ENCODE measurements around the gene SULT1A2. TPM values are rescaled to one million over a fixed set of nuclear protein-coding genes. Genes with fewer than 3 reads are reported as not detected.

The SULT1A2 gene
- total and polyA plus RNA-seq, 2 of the 13 experiments (the other 11 are each of a cell fraction or from before 2014, with no cell fraction given) = 33.0 to 34.2 TPM

DNA sequence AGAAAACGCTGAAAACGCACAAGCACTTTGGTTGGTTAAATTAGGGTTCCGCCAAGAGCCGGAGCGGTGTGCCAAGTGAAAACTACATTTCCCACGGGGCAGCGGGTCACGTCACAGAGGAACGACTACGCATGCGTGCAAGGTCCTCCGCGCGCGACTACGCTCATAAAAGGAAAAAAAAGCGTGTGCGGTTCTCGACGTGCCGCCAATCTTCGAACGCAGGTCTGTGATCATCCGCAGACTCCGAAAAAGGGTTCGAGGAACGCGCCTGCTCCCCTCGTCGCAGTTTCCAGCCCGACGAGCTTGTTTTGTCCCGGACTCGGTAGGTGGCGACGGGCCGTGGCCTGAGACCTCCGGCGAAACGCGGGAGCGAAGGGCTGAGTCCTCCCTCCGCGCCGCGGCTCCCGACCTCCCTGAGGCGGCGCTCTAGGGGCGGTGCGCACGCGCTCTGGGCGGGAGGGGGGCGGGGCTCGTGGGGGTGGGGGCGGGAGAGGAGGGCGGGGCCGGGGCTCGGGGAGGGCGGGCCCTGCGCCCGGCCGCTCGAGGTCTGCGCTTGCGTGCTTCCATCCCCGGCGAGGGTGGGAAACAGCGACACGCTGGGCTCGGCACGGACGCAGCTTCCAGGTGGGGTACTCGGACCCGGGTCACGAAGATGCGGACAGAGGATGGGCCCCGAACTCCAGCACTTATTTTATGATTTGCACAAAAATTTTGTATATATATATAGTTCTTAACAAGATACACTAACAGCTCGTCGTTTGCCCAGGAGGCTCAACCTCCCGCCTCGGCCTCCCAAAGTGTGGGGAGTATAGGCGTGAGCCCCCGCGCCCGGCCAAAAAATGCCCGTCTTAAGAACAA lies 42.8 kb downstream of the SULT1A2 start, which contains the start of gene SGF29 (continued):
- 0 out of 2 replicates have a peak, but pooled peaks have one; percentile 73 for TF ChIP-seq TERF1 (CRISPR knock-in tag; IDR thresholded peaks at IDR 0.05)
- no peak for TF ChIP-seq SMARCE1 (IDR thresholded peaks at IDR 0.05; ENCODE audit: borderline replicate concordance)
- peak; percentile 87 for TF ChIP-seq ZBTB38 (CRISPR knock-in tag; IDR thresholded peaks at IDR 0.05)
- peak; percentile 91 for TF ChIP-seq MTA1 (CRISPR knock-in tag; IDR thresholded peaks at IDR 0.05; ENCODE audit: borderline replicate concordance)
- TF ChIP-seq ZBTB39 (CRISPR knock-in tag; IDR thresholded peaks at IDR 0.05) = no peak
- peak; percentile 96 for TF ChIP-seq CHCHD3 (CRISPR knock-in tag; IDR thresholded peaks at IDR 0.05)
- no peak; the same call in 1 of the 2 replicates for TF ChIP-seq SALL2 (CRISPR knock-in tag; IDR thresholded peaks at IDR 0.05)
- TF ChIP-seq MYNN (CRISPR knock-in tag; IDR thresholded peaks at IDR 0.05; ENCODE audit: low read depth) = no peak
- TF ChIP-seq RFXAP (CRISPR knock-in tag; IDR thresholded peaks at IDR 0.05; ENCODE audit: borderline replicate concordance) = peak; percentile 83
- TF ChIP-seq, protein P1, sequence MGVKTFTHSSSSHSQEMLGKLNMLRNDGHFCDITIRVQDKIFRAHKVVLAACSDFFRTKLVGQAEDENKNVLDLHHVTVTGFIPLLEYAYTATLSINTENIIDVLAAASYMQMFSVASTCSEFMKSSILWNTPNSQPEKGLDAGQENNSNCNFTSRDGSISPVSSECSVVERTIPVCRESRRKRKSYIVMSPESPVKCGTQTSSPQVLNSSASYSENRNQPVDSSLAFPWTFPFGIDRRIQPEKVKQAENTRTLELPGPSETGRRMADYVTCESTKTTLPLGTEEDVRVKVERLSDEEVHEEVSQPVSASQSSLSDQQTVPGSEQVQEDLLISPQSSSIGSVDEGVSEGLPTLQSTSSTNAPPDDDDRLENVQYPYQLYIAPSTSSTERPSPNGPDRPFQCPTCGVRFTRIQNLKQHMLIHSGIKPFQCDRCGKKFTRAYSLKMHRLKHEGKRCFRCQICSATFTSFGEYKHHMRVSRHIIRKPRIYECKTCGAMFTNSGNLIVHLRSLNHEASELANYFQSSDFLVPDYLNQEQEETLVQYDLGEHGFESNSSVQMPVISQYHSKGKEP (CRISPR knock-in tag; IDR thresholded peaks at IDR 0.05) = 0 out of 2 replicates have a peak, but pooled peaks have one; percentile 78
- TF ChIP-seq ZNF44 (CRISPR knock-in tag; IDR thresholded peaks at IDR 0.05) = peak; percentile 91; the same call in 1 of the 2 replicates
- TF ChIP-seq GATAD1 (CRISPR knock-in tag; IDR thresholded peaks at IDR 0.05) = peak; percentile 85
- TF ChIP-seq NAIF1 (CRISPR knock-in tag; IDR thresholded peaks at IDR 0.05; ENCODE audit: borderline replicate concordance) = peak; percentile 82; the same call in 1 of the 2 replicates
- no peak for TF ChIP-seq PAF1 (CRISPR knock-in tag; IDR thresholded peaks at IDR 0.05)
- TF ChIP-seq GMEB2 (CRISPR knock-in tag; IDR thresholded peaks at IDR 0.05; ENCODE audit: low read depth) = peak; percentile 92
- 0 out of 2 replicates have a peak, but pooled peaks have one; percentile 89 for TF ChIP-seq ZNF619 (CRISPR knock-in tag; IDR thresholded peaks at IDR 0.05)
- no peak for TF ChIP-seq PBX2 (CRISPR knock-in tag; IDR thresholded peaks at IDR 0.05)
- TF ChIP-seq ZNF761 (CRISPR knock-in tag; conservative IDR thresholded peaks at IDR 0.05) = peak; percentile 90
- peak; percentile 36 for TF ChIP-seq JARID2 (CRISPR knock-in tag; IDR thresholded peaks at IDR 0.05; ENCODE audit: insufficient replicate concordance)
- TF ChIP-seq FLYWCH1 (CRISPR knock-in tag; IDR thresholded peaks at IDR 0.05) = no peak
- TF ChIP-seq FOXP1 (IDR thresholded peaks at IDR 0.05) = no peak
- TF ChIP-seq FOXP1 (CRISPR knock-in tag; IDR thresholded peaks at IDR 0.05) = 0 out of 2 replicates have a peak, but pooled peaks have one; percentile 24
- peak; percentile 96 for TF ChIP-seq TAF1 (CRISPR knock-in tag; IDR thresholded peaks at IDR 0.05)
